DND-41 (cell line): ENCODE measurements around the gene UBAP1.
"Not testable (repeated sequence)": the region's sequence is repeated elsewhere in the genome, so short reads cannot be mapped to it uniquely, and the experiment has no call there.

Experiments
- ATAC-seq: fragments of 200-7000 bp; cut with Tn5 transposase; 3 replicates; pipeline ENCODE4 v1.9.1; 2021; ENCODE audit warnings: low read depth; ENCODE audit not compliant: insufficient read depth
- DNase-seq: peaks from one replicate; pipeline ENCODE4 v3.0.0-alpha.2; 2020
- H2AFZ ChIP-seq: 2 replicates; pipeline ENCODE4 v1.6.0; 2012; ENCODE audit warnings: low read depth, low read length
- H3K27ac ChIP-seq: 2 replicates; pipeline ENCODE4 v1.5.1; 2012; ENCODE audit warnings: low read length, inconsistent platforms
- H3K27me3 ChIP-seq: fragments of 200-600 bp; sonication (generic); 2 replicates; pipeline ENCODE4 v1.6.0; 2012; ENCODE audit warnings: low read length, mild to moderate bottlenecking, inconsistent platforms; ENCODE audit not compliant: insufficient read depth, poor library complexity
- H3K36me3 ChIP-seq: 2 replicates; pipeline ENCODE4 v1.5.1; 2012; ENCODE audit warnings: low read length, inconsistent platforms; ENCODE audit not compliant: insufficient read depth
- H3K4me1 ChIP-seq: 2 replicates; pipeline ENCODE4 v1.5.1; 2012; ENCODE audit warnings: mild to moderate bottlenecking, low read length; ENCODE audit not compliant: insufficient read depth
- H3K4me2 ChIP-seq: 2 replicates; pipeline ENCODE4 v1.6.0; 2012; ENCODE audit warnings: mild to moderate bottlenecking, moderate library complexity, low read length, inconsistent platforms; ENCODE audit not compliant: insufficient read depth
- H3K4me3 ChIP-seq, 2 experiments: fragments of 200-600 bp in 1 of 2; shearing (Covaris generic) in 1 of 2; 2 replicates each; pipeline ENCODE4 v1.5.1; 2012 to 2016; ENCODE audit warnings: inconsistent platforms in 2 of 2, low read length in 2 of 2, mild to moderate bottlenecking in 2 of 2, low read depth in 1 of 2, moderate library complexity in 1 of 2
- H3K79me2 ChIP-seq: 2 replicates; pipeline ENCODE4 v1.6.0; 2012; ENCODE audit warnings: low read length, inconsistent platforms; ENCODE audit not compliant: insufficient read depth
- H3K9ac ChIP-seq: 2 replicates; pipeline ENCODE4 v1.6.0; 2012; ENCODE audit warnings: low read depth, mild to moderate bottlenecking, inconsistent platforms, low read length, moderate library complexity
- H3K9me3 ChIP-seq: 2 replicates; pipeline ENCODE4 v1.5.1; 2012; ENCODE audit warnings: low read length, moderate library complexity, mild to moderate bottlenecking, inconsistent platforms; ENCODE audit not compliant: insufficient read depth, severe bottlenecking
- H4K20me1 ChIP-seq: 2 replicates; pipeline ENCODE4 v1.6.0; 2012; ENCODE audit warnings: low read length; ENCODE audit not compliant: insufficient read depth
- EZH2 ChIP-seq: IDR thresholded peaks from 3 replicates; pipeline ENCODE4 v1.6.1; 2012; ENCODE audit warnings: borderline replicate concordance, low read depth, mild to moderate bottlenecking, moderate library complexity, low read length, inconsistent platforms; ENCODE audit not compliant: severe bottlenecking
- TF ChIP-seq, protein P1 (sequence below): IDR thresholded peaks from 2 replicates; pipeline ENCODE4 v1.5.1; 2012; ENCODE audit warnings: borderline replicate concordance, low read length, moderate library complexity, mild to moderate bottlenecking; ENCODE audit not compliant: poor library complexity, severe bottlenecking; ENCODE audit errors: extremely low read depth

The UBAP1 gene

GRCh38 chr9:34206561-34206960 lies 27.7 kb downstream of the UBAP1 start:
- DNase-seq (no peak), ATAC-seq (no peak)
- no peaks in the 10 kb centered on the region for H3K4me1 ChIP-seq
- H3K4me3 ChIP-seq, result no peak overlapping the region
- TF ChIP-seq, protein P1, sequence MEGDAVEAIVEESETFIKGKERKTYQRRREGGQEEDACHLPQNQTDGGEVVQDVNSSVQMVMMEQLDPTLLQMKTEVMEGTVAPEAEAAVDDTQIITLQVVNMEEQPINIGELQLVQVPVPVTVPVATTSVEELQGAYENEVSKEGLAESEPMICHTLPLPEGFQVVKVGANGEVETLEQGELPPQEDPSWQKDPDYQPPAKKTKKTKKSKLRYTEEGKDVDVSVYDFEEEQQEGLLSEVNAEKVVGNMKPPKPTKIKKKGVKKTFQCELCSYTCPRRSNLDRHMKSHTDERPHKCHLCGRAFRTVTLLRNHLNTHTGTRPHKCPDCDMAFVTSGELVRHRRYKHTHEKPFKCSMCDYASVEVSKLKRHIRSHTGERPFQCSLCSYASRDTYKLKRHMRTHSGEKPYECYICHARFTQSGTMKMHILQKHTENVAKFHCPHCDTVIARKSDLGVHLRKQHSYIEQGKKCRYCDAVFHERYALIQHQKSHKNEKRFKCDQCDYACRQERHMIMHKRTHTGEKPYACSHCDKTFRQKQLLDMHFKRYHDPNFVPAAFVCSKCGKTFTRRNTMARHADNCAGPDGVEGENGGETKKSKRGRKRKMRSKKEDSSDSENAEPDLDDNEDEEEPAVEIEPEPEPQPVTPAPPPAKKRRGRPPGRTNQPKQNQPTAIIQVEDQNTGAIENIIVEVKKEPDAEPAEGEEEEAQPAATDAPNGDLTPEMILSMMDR, result no peak
- TF ChIP-seq EZH2, result no peak
- H3K36me3 ChIP-seq, result 0 out of 2 replicates have a peak, but pooled peaks cover 3% of the 10 kb centered on the region
- peaks cover 6% of the 10 kb centered on the region; the same call in 1 of the 2 replicates for H4K20me1 ChIP-seq
- no peak overlapping the region for H3K9ac ChIP-seq
- no peaks in the 10 kb centered on the region for H3K9me3 ChIP-seq
- no peaks in the 10 kb centered on the region for H3K27me3 ChIP-seq
- no peak overlapping the region for H3K4me2 ChIP-seq
- H3K79me2 ChIP-seq, result peaks cover 73% of the 10 kb centered on the region
- no peak overlapping the region for H3K27ac ChIP-seq
- no peak overlapping the region for H2AFZ ChIP-seq

DNA sequence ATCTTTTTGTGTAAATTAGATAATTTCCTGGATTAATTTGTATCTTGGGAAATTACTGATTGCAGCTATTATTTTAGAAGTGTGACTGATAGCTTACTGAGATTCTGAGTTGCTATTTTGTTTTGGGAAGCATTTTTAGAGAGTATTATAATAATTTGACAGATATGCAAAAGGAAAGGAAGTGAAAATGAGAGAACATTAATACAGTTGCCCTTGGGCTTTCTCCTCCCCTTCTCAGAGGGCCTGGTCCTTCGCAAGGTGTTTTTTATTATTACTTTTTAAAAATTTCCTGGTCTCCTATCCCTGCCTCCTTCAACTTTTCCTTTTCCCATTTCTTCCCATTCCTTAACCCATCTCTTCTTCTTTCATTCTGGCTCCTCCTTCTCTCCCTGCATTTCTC lies 32.6 kb downstream of the UBAP1 start:
- Histone ChIP-seq H3K4me1 (no peaks in the 10 kb centered on the region), H3K79me2 (peaks cover 46% of the 10 kb centered on the region), H3K4me3 (no peak overlapping the region), H3K9me3 (no peaks in the 10 kb centered on the region), H3K27ac (no peak overlapping the region), H4K20me1 (no peaks in the 10 kb centered on the region), H3K4me2 (no peak overlapping the region), H3K9ac (no peak overlapping the region), H3K36me3 (no peaks in the 10 kb centered on the region), H2AFZ (no peak overlapping the region), H3K27me3 (no peaks in the 10 kb centered on the region)
- DNase-seq (no peak), ATAC-seq (no peak)
- TF ChIP-seq EZH2, result no peak
- TF ChIP-seq, protein P1, result no peak

GRCh38 chr9:34214354-34215000 lies 35.6 kb downstream of the UBAP1 start:
- H4K20me1 ChIP-seq, ATAC-seq, H2AFZ ChIP-seq, H3K9me3 ChIP-seq, H3K27ac ChIP-seq, H3K27me3 ChIP-seq, H3K4me1 ChIP-seq, H3K4me3 ChIP-seq, H3K9ac ChIP-seq, H3K36me3 ChIP-seq, DNase-seq, H3K4me2 ChIP-seq: not testable (repeated sequence)
- peaks cover 36% of the 10 kb centered on the region for H3K79me2 ChIP-seq

GRCh38 chr9:34216325-34216724 lies 37.5 kb downstream of the UBAP1 start:
- H2AFZ ChIP-seq, result no peak overlapping the region
- DNase-seq, result no peak
- H3K9ac ChIP-seq, result no peak overlapping the region
- H3K36me3 ChIP-seq, result no peaks in the 10 kb centered on the region
- no peak overlapping the region for H3K4me3 ChIP-seq
- peaks cover 27% of the 10 kb centered on the region; the same call in 1 of the 2 replicates for H3K79me2 ChIP-seq
- no peak overlapping the region for H3K4me2 ChIP-seq
- ATAC-seq, result no peak
- no peaks in the 10 kb centered on the region for H3K4me1 ChIP-seq
- no peak overlapping the region for H3K27ac ChIP-seq
- H4K20me1 ChIP-seq, result no peaks in the 10 kb centered on the region; the same call in 1 of the 2 replicates
- TF ChIP-seq, protein P1, result no peak
- TF ChIP-seq EZH2, result no peak
- no peaks in the 10 kb centered on the region for H3K9me3 ChIP-seq
- H3K27me3 ChIP-seq, result no peaks in the 10 kb centered on the region

- DNase-seq, H2AFZ ChIP-seq, H4K20me1 ChIP-seq, H3K27ac ChIP-seq, H3K4me1 ChIP-seq, ATAC-seq, H3K27me3 ChIP-seq, H3K36me3 ChIP-seq, H3K4me3 ChIP-seq, H3K9me3 ChIP-seq, H3K9ac ChIP-seq, H3K4me2 ChIP-seq: not testable (repeated sequence)
- peaks cover 25% of the 10 kb centered on the region; the same call in 1 of the 2 replicates for H3K79me2 ChIP-seq
These were observed 38.2 kb downstream of the UBAP1 start for GRCh38 chr9:34217015-34217414.
